ENCODE measurements around the gene NR2F6. TPM values are rescaled to one million over a fixed set of nuclear protein-coding genes. Genes with fewer than 3 reads are reported as not detected.

Gene NR2F6
- total and polyA plus RNA-seq, 9 donors: 26.5 to 37.9 (median 31.2) TPM

DNA sequence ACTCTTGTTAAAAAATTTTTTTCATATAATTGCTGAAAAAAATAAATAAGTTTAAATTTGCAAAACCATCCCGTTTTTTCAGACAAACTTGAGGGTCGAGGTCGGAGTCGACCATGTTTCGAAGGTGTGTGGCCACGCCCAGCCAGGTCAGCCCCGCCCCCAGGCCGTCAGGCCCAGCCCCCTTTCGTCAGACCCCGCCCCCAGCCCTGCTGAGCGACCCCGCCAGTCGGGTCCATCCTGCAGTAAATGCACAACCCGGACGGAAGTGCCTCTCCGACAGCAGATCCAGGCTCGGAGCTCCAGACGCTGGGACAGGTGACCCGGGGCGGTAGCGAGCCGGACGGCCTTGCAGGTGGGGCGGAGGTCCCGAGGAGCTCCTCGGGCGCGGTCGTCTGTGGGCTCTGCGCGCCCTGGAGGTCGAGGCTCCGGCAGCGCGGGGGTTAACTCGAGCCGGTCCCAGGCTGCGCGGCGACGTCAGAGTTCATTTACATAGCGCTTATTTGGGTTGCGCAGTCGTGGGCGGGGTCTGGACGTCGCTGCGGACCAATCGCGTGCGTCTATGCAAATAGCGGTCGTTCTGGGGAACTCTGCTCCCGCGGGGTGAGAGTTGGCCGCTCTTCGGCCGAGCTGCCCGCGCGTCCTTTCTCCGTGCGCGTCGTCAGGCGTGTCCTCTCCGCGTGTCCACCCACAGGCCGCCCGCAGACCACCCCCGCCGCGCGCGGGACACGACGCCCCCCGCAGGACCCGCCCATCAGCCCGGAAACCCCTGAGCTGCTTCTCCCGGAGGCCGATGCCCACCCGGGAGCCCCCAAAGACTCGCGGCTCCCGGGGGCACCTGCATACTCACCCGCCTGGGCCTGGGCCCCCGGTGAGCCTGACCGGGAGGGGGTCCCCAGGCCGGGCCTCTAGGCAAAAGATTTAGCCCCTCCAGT, 19.5 kb downstream of the NR2F6 start, which contains the start of gene OCEL1:
Gene OCEL1 (plus strand): TSS at position 225 of the 932 bp plus-strand sequence. CDS start 22 bp downstream, at position 247.
- H3K9me3 ChIP-seq (replicated peaks; ENCODE audit: control insufficient read depth, low read depth, low read length): no peaks in the 10 kb centered on the region
- H3K27me3 ChIP-seq (ENCODE audit: control insufficient read depth, insufficient read depth, low read length): no peaks in the 10 kb centered on the region
- DNase-seq: peak; percentile 99
- under 1% methylated on average over 88 of the region's 90 CpGs for WGBS (ENCODE audit: insufficient coverage)
- H3K36me3 ChIP-seq (ENCODE audit: control insufficient read depth, insufficient read depth, low read length): peaks cover 20% of the 10 kb centered on the region
- peaks cover 15% of the 10 kb centered on the region for H3K4me1 ChIP-seq (ENCODE audit: control insufficient read depth, insufficient read depth, low read length)
- peak within 1 kb of the TSS; percentile 96 for H3K27ac ChIP-seq (ENCODE audit: low read length)
- H3K4me3 ChIP-seq (ENCODE audit: low read length): peak within 1 kb of the TSS; percentile 82

DNA sequence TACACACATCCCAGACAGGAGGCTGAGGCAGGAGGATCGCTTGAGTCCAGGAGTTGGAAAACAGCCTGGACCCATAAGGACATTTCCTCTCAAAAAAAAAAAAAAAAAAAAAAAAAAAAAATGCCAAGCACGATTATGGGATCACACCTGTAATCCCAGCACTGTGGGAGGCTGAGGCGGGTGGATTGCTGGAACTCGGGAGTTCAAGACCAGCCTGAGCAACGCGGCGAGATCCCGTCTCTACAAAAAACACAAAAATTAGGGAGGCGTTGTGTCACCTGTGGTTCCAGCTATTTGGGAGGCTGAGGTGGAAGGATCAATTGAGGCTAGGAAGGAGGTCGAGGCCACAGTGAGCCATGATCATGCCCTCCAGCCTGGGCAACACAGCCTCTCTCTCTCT, 20.7 kb downstream of the NR2F6 start:
- DNase-seq: no peak
- Histone ChIP-seq H3K4me3 (ENCODE audit: low read length) (no peak overlapping the region), H3K36me3 (ENCODE audit: control insufficient read depth, insufficient read depth, low read length) (peaks cover 9% of the 10 kb centered on the region), H3K9me3 (replicated peaks; ENCODE audit: control insufficient read depth, low read depth, low read length) (no peaks in the 10 kb centered on the region), H3K4me1 (ENCODE audit: control insufficient read depth, insufficient read depth, low read length) (peaks cover 15% of the 10 kb centered on the region), H3K27ac (ENCODE audit: low read length) (no peak overlapping the region), H3K27me3 (ENCODE audit: control insufficient read depth, insufficient read depth, low read length) (no peaks in the 10 kb centered on the region)
- no CpG with 5 or more reads among the region's 10 CpGs for WGBS (ENCODE audit: insufficient coverage)

- WGBS (ENCODE audit: insufficient coverage): 50% methylated on average over 2 of the region's 14 CpGs
- H3K4me1 ChIP-seq (ENCODE audit: control insufficient read depth, insufficient read depth, low read length): peaks cover 7% of the 10 kb centered on the region
- H3K27ac ChIP-seq (ENCODE audit: low read length): no peak overlapping the region
- H3K4me3 ChIP-seq (ENCODE audit: low read length): no peak overlapping the region
- H3K27me3 ChIP-seq (ENCODE audit: control insufficient read depth, insufficient read depth, low read length): no peaks in the 10 kb centered on the region
- no peak for DNase-seq
- peaks cover 26% of the 10 kb centered on the region for H3K36me3 ChIP-seq (ENCODE audit: control insufficient read depth, insufficient read depth, low read length)
- H3K9me3 ChIP-seq (replicated peaks; ENCODE audit: control insufficient read depth, low read depth, low read length): no peaks in the 10 kb centered on the region
Measured at GRCh38 chr19:17220207-17220758, 25.4 kb downstream of the NR2F6 start.

- WGBS (ENCODE audit: insufficient coverage): 98% methylated on average over 5 of the region's 8 CpGs
- H3K4me3 ChIP-seq (ENCODE audit: low read length): no peak overlapping the region
- DNase-seq: no peak
- H3K27ac ChIP-seq (ENCODE audit: low read length): no peak overlapping the region
- peaks cover 26% of the 10 kb centered on the region for H3K36me3 ChIP-seq (ENCODE audit: control insufficient read depth, insufficient read depth, low read length)
- H3K27me3 ChIP-seq (ENCODE audit: control insufficient read depth, insufficient read depth, low read length): no peaks in the 10 kb centered on the region
- peaks cover 14% of the 10 kb centered on the region for H3K4me1 ChIP-seq (ENCODE audit: control insufficient read depth, insufficient read depth, low read length)
- no peaks in the 10 kb centered on the region for H3K9me3 ChIP-seq (replicated peaks; ENCODE audit: control insufficient read depth, low read depth, low read length)
Measured at GRCh38 chr19:17219286-17219685, 26.4 kb downstream of the NR2F6 start.

DNA sequence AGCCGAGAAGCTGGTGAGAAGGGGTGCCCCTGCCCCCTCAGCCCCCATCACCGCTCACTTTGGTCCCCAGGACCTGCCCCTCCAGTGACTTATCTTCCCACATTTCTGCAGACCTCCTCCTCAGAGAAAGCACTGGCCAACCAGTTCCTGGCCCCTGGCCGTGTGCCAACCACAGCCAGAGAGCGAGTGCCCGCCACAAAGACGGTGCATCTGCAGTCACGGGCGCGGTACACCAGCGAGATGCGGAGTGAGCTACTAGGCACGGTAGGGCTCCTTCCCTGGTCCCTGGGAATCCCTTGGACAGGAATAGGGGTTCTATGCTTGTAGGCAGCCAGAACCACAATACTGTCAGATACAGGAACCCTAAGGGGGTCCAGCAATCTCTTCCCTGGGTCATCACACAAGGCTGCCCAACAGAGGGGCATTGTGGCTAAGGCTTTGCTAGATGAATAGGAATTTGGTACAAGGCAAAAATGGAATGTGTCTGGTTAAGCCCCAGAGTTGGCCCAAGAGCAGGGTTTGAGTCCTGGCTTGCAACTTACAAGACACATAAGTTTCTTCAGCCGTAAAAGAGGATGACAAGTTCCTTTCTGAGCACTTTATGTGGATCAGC, 29.6 kb downstream of the NR2F6 start:
- Histone ChIP-seq H3K4me3 (ENCODE audit: low read length) (peak overlapping the region; percentile 90), H3K27ac (ENCODE audit: low read length) (no peak overlapping the region), H3K9me3 (replicated peaks; ENCODE audit: control insufficient read depth, low read depth, low read length) (no peaks in the 10 kb centered on the region), H3K36me3 (ENCODE audit: control insufficient read depth, insufficient read depth, low read length) (peaks cover 44% of the 10 kb centered on the region), H3K27me3 (ENCODE audit: control insufficient read depth, insufficient read depth, low read length) (no peaks in the 10 kb centered on the region), H3K4me1 (ENCODE audit: control insufficient read depth, insufficient read depth, low read length) (peaks cover 15% of the 10 kb centered on the region)
- 94% methylated on average over 6 of the region's 13 CpGs for WGBS (ENCODE audit: insufficient coverage)
- DNase-seq: no peak

GRCh38 chr19:17215127-17215971, 30.4 kb downstream of the NR2F6 start, which contains the start of gene USE1:
Gene USE1 (plus strand): TSS chr19:17215357. CDS start chr19:17215406, 49 bp downstream.
- Histone ChIP-seq H3K9me3 (replicated peaks; ENCODE audit: control insufficient read depth, low read depth, low read length) (no peaks in the 10 kb centered on the region), H3K27me3 (ENCODE audit: control insufficient read depth, insufficient read depth, low read length) (no peaks in the 10 kb centered on the region), H3K4me3 (ENCODE audit: low read length) (peak within 1 kb of the TSS; percentile 90), H3K36me3 (ENCODE audit: control insufficient read depth, insufficient read depth, low read length) (peaks cover 47% of the 10 kb centered on the region), H3K4me1 (ENCODE audit: control insufficient read depth, insufficient read depth, low read length) (peaks cover 15% of the 10 kb centered on the region), H3K27ac (ENCODE audit: low read length) (peak within 1 kb of the TSS; percentile 98)
- DNase-seq: peak; percentile 98
- under 1% methylated on average over 38 of the region's 56 CpGs for WGBS (ENCODE audit: insufficient coverage)

GRCh38 chr19:17214508-17215126, 31.1 kb downstream of the NR2F6 start:
- 13% methylated on average over 10 of the region's 16 CpGs for WGBS (ENCODE audit: insufficient coverage)
- DNase-seq: no peak
- Histone ChIP-seq H3K36me3 (ENCODE audit: control insufficient read depth, insufficient read depth, low read length) (peaks cover 52% of the 10 kb centered on the region), H3K9me3 (replicated peaks; ENCODE audit: control insufficient read depth, low read depth, low read length) (no peaks in the 10 kb centered on the region), H3K4me1 (ENCODE audit: control insufficient read depth, insufficient read depth, low read length) (peaks cover 15% of the 10 kb centered on the region), H3K27ac (ENCODE audit: low read length) (peak overlapping the region; percentile 98), H3K27me3 (ENCODE audit: control insufficient read depth, insufficient read depth, low read length) (no peaks in the 10 kb centered on the region), H3K4me3 (ENCODE audit: low read length) (peak overlapping the region; percentile 90)

DNA sequence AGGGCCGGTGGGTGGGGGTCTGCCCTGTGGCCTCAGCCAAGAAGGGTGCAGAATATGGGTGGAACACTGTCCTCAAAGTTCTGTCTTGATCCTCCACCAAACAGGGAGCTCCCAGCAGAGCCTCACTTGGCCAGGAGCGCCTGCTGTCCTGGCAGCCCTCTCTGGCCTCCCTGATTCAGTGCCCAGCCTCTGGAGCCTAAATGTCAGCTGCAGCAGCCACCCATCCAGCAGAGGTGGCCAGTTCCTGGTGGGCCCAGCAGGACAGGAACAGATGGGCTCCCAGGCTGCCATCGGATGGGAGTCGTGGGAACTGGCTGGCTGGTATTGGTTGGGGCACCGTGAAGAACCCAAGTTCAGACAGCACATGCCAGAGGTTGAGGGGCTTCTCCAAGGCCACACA, 32.4 kb downstream of the NR2F6 start:
- peaks cover 15% of the 10 kb centered on the region for H3K4me1 ChIP-seq (ENCODE audit: control insufficient read depth, insufficient read depth, low read length)
- DNase-seq: no peak
- H3K4me3 ChIP-seq (ENCODE audit: low read length): no peak overlapping the region
- no peaks in the 10 kb centered on the region for H3K27me3 ChIP-seq (ENCODE audit: control insufficient read depth, insufficient read depth, low read length)
- peaks cover 56% of the 10 kb centered on the region for H3K36me3 ChIP-seq (ENCODE audit: control insufficient read depth, insufficient read depth, low read length)
- no peak overlapping the region for H3K27ac ChIP-seq (ENCODE audit: low read length)
- WGBS (ENCODE audit: insufficient coverage): 92% methylated on average over 5 of the region's 5 CpGs
- H3K9me3 ChIP-seq (replicated peaks; ENCODE audit: control insufficient read depth, low read depth, low read length): no peaks in the 10 kb centered on the region

Data from muscle of leg (tissue), 11 donors.